ENCODE results near the gene MORC3.

The MORC3 gene

GRCh38 chr21:36425286-36425685 lies 105.3 kb downstream of the MORC3 start:
- no peak for DNase-seq (ENCODE audit: low spot score)

Measured in hematopoietic multipotent progenitor cell treated with erythropoietin and hydrocortisone succinate and interleukin-3 and kit ligand, for 17 days (in vitro differentiated cells).